Stimulated activated CD4-positive, alpha-beta T cell treated with anti-CD3 and anti-CD28 coated beads, Interleukin-1b, Interleukin-23, amount 100 ng/mL, for 48 hours (primary cell): Measurements from ENCODE around the gene NRF1.
"Not testable (repeated sequence)": the region's sequence is repeated elsewhere in the genome, so short reads cannot be mapped to it uniquely, and the experiment has no call there.

Source experiments
- DNase-seq: peaks from one replicate; pipeline ENCODE4 v3.0.0-alpha.2; 2020

Gene NRF1

DNA sequence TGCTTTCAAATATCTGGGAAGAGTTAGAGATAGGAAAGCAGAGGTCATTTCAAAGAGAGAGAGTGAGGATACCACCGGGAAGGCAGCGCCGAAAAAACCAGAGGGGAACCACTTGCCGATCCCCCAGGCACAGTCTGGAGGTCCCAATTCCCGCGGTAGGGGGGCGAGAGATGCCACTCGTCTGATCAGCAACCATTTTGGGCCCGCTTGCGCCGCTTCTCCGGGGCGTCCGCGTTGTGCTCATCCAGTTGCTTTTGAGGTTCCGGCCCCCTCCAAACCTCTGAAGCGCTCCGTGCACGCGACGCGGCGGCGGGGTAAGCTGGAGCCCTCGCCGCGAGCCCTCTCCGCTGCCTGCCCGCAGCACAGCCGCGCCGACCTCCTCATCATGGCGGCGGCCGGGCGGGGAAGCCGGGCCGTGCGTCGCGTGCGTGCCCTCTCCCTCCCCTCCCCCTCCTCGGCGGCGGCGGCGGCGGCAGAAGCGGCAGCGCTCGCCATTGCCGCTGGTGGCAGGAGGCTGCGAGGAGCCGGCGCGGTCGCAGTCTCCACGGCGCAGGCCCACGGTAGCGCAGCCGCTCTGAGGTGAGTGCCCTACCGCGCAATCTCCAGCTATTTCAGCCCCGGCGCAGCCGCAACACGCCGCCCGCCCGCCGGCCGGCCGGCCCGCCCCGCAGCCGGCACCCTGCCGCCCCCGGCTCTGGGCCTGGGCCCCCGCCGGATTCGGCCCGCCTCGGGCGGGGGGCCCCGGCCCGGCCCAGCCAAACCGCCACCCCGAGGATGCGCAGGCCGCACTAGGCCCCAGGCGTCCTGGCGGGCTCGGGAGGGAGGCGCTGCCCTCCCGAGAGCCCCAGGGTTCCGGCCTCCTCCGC, at the start of gene NRF1:
Gene NRF1 (plus strand): TSS at position 475 of the 866 bp plus-strand sequence. CDS start 45,632 bp downstream, outside the sequence.
- peak; percentile 90 for DNase-seq

DNA sequence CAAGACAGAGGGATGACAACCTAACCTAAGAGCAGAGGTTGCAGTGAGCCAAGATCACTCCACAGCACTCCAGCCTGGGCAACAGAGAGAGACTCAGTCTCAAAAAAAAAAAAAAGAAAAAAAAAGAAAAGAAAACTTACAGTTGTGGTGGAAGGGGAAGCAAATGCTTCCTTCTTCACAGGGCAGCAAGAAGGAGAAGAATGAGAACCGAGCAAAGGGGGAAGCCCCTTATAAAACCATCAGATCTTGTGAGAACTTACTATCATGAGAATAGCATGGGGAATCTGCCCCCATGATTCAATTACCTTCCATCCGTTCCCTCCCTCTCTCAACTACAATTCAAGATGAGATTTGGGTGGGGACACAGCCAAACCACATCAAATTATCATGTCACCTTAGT, 45.2 kb upstream of the NRF1 start:
- DNase-seq = not testable (repeated sequence)

DNA sequence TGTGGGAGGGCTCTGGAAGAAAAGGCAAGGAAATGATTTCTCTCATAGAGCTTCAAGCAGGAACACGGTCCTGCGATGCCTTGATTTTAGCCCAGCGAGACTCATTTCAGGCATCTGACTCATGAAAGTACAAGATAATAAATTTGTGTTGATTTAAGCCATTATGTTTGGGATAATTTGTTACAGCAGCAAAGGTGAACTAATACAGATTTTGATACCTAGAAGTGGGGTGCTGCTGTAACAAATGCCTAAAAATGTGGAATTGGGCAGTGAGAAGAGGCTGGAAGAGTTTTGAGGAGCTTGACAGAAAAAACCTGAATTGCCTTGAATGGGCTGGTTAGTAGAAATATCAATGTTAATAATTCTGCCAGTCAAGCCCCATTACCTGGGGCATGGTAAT, 44.1 kb upstream of the NRF1 start:
- DNase-seq = no peak

DNA sequence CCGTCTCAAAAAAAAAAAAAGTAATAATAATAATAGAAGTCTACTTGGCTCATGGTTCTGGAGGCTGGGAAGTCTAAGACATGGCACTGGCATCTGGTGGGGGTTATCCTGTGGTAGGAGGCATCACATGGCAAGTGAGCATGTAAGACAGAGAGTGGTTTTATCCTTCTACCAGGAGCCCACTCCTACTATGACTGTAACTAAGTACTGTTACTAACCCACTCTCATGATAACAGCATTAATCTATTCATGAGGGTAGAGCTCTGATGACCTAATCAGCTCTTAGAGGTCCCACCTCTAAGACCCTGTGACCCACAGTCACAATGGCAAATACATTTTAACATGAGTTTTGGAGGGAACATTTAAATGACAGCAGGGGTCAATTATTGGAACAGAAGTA, 43.3 kb upstream of the NRF1 start:
- no peak for DNase-seq

DNA sequence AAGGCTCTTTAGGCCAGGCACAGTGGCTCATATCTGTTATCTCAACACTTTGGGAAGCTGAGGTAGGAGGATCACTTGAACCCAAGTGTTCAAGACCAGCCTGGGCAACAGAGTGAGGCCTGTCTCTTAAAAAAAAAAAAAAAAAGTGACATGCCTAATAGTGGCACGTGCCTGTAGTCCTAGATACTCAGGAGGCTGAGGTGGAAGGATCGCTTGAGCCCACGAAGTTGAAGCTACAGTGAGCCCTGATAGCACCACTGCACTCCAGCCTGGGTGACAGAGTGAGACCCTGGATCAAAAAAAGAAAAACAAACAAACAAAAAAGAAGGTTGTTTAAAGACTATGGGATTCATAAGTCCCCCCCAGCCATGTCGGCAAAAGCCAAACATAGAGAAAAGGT, 42.2 kb upstream of the NRF1 start:
- DNase-seq = no peak

DNA sequence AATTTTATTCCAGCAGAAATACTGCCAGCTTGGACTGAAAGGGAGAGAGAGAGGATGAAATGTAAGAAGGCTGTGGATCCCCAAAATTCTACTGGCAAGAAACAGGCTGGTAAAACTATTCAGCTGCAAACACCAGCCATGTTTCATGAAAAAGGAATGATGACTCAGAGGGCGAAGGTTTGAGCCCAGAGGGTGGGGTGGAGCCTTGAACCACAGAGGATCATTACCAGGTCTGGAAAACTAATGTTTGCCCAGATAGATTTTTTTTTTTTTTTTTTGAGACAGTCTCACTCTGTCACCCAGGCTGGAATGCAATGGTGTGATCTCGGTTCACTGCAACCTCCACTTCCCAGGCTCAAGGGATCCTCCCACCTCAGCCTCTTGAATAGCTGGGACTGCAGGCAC, 41.7 kb upstream of the NRF1 start:
- DNase-seq = no peak

DNA sequence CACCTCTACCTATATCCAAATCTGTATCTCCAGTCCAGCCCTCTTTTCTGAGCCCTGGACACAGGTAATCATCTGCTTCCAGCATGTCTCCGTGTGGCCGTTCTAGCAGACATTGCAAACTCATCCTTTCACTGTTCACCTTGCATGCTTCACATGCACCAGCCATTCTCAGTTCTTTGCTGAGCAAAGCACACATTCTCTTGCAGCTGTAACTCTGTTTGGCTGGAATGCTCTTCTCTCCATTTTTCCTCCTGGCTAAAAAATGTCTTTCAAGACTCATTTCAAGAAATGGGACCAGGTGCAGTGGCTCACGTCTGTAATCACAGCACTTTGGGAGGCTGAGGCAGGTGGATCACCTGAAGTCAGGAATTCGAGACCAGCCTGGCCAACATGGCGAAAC, 40.3 kb upstream of the NRF1 start:
- DNase-seq = no peak

DNA sequence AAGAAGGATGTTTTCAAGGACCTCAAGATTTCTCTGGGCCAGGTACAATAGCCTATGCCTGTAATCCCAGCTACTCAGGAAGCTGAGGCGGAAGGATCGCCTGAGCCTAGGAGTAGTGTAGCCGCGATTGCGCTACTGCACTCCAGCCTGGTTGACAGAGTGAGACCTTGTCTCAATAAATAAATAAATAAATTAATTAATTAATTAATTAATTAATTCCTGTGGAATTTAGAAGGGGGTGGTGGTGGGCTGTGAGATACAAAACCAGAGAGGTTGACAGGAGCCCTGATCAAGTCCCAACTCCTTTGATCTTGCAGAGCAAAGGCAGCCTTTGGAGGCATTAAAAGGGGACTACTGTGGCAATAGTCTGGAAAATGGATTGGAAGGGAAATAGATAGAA, 39.3 kb upstream of the NRF1 start:
- DNase-seq = no peak

DNA sequence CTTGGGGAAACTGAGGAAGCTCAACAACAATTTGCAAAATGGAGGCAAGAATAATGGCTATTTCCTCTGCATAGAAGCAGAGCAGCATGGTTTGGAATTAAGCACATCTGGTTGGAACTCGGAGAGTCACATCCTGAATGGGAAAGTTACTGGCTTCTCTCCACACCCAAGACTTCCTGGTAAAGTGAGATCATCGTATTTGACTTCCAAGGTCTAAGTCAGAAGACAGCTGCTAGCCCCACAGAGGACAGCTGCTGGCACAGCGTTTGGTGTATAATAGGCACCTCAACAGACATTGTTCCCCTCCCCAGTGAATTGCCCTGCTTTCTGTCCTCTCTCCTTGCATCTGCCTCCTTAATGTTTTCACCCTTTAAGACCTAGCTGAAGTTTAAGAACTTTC, 37.0 kb upstream of the NRF1 start:
- no peak for DNase-seq

DNA sequence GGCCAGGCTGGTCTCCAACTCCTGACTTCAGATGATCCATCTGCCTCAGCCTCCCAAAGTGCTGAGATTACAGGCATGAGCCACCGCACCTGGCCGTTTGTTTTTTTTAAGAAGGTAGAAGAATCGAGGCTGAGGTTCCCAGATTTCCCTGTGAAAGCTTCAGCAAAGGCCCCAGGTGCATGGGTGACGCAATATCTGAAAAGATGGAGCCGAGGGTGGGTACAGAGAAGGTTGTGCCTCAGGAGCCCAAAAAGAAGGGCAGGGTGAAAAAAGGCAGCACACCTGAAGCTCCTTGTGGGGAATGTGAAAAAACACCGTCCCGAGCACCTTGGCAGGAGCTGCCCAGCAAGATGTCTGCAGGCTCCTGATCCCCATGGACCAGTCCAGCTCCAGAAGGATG, 35.8 kb upstream of the NRF1 start:
- DNase-seq = no peak

DNA sequence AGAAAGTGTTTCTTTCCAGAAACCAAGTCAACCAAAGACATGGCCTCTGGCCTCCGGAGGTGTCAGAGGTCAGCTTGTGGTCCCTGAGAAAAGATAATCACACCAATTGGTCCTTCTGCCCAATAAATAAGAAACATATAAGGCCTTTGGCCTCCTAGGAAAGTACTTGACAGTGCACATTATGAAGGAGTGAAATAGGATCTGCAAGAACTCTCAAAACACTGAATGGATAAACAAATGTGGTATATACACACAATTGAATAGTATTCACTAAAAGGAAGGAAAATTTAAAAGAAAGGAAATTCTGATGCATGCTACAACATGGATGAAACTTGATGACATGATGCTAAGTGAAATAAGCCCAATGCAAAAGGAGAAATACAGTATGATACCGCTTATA, 35.4 kb upstream of the NRF1 start:
- no peak for DNase-seq

DNA sequence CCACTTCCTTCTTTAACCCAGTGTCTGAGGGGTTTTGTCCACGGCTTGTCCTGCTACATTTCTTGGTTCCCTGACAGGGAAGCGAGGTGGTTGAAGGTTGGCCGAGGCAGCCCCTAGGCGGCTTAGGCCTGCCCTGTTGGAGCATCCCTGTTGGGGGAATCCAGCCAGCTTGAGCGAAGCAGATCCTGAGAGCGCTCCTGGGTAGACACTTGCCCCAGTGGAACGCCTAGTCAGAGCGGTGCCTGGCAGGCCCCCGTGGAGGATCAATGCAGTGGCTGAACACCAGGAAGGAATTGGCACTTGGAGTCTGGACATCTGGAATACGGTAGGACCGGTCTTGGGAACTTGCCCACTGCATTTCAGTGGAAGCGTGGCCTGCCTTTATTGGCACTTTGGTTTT, 32.7 kb upstream of the NRF1 start:
- no peak for DNase-seq

DNA sequence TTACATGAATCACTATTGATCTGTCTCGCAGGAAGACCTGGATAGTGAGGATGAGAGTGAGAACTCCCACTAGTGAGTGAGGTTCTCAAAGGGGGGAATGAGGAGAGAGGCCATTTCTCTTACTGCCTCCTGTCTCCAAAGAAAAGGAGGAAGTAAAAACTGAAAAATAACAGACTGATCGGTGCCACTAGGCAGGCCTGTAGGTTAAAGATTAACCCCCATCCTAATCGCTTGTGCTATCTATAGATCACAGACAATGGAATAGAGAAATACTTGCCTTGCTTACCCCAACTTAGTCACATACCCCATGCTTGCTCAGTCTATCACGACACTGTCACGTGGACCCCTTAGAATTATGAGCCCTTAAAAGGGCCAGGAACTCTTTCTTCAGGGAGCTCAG, 25.3 kb upstream of the NRF1 start:
- DNase-seq = not testable (repeated sequence)

DNA sequence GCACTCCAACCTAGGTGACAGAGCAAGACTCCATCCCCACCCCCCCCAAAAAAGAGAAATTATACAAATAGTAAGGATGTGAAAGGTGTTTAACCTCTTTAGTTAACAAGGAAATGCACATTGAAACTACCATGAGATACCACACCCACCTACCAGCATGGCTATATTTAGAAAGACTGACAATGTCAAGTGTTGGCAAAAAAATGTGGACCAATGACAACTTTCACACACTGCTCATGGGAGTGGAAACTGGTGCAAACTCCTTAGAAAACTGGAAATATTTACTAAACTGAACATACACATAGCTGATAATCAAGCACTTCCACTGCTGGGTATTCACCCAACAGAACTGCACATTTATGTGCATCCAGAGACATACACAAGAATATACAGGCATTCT, 23.3 kb upstream of the NRF1 start:
- DNase-seq = no peak

DNA sequence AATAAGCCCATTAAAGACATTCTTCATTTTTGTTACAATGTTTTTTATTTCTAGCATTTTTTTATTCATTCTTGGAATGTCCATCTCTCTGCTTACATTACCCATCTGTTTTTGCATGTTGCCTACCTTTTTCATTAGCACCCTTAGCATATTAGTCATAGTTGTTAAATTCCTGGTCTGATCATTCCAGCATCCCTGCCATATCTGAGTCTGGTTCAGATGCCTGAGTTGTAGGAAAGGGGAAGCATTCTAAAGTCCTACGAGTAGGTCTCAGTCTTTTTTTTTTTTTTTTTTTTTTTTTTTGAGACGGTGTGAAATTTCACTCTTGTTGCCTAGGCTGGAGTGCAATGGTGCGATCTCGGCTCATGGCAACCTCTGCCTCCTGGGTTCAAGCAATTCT, 19.7 kb upstream of the NRF1 start:
- no peak for DNase-seq

DNA sequence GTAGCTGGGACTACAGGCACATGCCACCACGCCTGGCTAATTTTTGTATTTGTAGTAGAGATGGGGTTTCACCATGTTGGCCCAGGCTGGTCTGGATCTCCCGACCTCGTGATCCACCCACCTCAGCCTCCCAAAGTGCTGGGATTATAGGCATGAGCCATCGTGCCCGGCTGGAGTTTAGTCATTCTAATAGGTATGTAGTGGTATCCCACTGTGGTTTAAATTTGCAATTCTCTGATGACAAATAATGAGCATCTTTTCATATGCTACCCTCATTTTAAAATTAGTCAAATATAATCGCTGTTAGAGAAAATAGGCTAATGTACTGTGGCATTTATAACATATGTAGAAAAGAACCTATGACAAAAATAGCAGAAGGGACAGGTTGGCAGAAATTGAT, 15.1 kb upstream of the NRF1 start:
- not testable (repeated sequence) for DNase-seq

DNA sequence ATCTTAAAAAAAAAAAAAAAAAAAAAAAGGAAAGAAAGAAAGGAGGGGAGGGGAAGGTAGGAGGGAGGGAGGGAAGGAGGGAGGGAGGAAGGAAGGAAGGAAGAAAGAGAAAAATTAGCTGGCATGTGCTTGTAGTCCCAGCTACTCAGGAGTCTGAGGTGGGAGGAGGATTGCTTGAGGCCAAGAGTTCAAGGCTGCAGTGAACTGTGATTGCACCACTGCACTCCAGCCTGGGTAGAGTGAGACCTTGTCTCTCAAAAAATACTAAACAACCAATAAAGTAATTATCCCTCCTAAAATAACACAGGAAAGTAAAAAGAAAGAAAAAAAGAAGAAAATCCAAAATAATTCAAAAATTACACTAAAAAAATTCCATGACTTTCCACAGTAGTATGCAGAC, 13.8 kb upstream of the NRF1 start:
- DNase-seq = no peak

DNA sequence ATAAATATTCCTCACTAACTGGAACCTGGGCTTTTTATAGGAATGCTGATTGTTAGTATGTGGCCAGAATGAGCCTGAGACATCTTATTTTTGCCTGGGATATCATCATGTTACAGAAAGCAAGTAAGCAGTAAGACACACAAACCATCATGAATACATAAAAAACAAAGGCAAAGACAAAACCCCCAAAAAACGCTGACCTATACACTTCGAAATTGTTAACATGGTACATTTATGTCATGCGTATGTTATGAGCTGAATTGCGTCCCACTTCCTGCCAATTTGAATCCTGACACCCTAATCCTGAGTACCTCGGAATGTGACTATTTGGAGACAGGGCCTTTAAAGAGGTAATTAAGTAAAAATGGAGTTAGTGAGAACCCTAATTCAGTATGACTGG, 12.3 kb upstream of the NRF1 start:
- DNase-seq = no peak

DNA sequence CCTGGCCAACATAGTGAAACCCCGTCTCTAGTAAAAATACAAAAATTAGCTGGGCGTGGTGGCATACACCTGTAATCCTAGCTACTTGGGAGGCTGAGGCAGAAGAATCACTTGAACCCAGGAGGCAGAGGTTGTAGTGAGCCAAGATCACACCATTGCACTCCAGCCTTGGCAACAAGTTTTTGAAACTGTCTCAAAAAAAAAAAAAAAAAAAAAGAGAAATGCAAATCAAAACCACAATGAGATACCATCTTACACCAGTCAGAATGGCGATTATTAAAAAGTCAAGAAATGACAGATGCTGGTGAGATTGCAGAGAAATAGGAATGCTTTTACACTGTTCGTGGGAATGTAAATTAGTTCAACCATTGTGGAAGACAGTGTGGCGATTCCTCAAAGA, 7.9 kb upstream of the NRF1 start:
- not testable (repeated sequence) for DNase-seq

DNA sequence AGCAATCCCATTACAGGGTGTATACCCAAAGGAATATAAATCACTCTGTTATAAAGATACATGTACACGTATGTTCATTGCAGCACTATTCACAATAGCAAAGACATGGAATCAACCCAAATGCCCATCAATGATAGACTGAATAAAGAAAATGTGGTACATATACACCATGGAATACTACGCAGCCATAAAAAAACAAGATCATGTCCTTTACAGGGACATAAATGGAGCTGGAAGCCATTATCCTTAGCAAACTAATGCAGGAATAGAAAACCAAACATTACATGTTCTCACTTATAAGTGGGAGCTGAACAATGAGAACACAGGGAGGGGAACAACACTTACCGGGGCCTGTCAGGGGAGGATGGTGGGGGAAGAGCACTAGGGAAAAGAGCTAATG, 7.5 kb upstream of the NRF1 start:
- not testable (repeated sequence) for DNase-seq

DNA sequence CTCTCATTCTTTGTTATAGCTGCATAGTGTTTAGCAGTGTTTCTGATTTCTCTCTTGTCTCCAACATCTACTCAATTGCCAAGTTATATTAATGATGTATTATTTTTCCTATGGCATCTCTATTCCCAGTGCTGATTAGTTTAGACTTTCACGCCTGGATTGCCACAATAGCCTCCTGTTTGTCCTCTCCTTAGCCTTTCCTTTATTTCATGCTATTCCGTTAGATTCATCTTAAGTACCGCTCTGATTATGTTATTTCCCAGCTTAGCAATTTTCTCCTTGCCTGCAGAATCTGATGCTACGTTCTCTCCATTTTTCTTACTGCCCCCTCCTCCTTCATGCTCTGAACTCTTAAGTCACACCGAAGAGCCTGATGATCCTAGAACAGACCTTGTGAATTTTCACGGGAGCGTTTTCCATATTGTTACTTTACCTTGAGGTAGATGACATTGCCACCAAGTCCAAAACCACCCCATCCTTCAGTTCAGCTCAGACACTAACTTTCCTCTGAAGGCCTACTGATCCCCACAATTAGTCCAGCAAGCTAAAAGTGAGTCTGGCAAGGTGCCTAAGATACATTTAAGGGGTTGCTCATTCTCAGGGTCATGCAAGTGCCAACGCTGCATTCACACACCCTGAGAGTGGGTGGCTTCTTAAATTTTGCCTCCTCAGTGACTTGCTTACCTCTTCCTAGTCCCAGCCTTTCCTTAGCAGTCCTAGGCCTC, 6.6 kb upstream of the NRF1 start:
- no peak for DNase-seq

DNA sequence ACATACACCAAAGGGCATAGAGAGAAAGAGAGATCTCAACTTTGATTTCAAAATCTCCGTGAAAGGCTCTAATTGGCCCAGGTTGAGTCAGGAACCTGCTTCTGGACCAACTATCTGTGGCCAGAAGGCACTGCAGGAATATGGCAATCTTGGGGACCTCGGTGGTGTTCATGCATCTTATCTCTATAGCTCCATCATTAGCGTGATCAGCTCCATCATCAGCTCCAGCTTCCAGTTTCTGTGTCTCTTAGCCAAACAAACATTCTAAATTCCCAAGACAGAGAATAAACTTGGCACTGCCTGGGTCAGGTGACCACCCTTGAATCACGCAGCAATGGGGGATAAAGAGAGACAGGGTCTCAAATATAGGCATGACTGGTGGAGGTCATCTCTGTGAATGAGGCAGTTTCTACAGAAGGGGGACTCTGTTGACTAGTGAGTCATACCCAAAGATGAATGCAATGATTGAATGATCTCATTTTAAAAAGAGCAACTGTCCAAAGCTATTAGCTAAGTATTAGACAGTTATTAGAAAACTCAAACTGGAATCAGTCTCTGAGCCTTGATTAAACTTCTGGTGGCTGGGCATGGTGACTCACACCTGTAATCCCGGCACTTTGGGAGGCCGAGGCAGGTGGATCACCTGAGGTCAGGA, 5.4 kb upstream of the NRF1 start:
- no peak for DNase-seq

DNA sequence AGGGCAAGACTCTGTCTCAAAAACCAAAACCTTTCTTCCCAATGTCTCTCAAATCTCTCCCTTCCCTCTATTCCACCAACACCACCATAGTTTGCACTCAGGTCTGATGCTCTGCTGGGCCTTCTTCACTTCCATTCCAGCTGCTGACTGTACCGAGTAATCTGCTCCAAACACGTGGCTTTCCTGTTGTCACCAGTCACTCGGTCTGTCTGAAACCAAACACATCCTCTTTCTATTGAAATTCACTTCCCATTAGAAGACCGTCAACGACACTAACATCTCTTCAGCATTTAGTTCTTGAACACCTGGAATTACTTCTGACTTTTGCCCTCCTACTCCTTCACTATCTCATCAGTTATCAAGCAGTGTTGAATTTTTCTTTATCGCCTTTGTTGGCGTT, 4.7 kb upstream of the NRF1 start:
- DNase-seq = no peak
